OCI-LY1 (cell line): ENCODE measurements around the gene SENP1.

Experiments
- H2AFZ ChIP-seq: fragments of 200-600 bp; sonication (generic), shearing (Covaris generic); 2 replicates; pipeline ENCODE4 v1.6.0; 2014; ENCODE audit warnings: antibody characterized with exemption, mild to moderate bottlenecking, low read length
- H3F3A ChIP-seq: fragments of 200-600 bp; sonication (generic), shearing (Covaris generic); 2 replicates; pipeline ENCODE4 v1.6.0; 2014; ENCODE audit warnings: mild to moderate bottlenecking, antibody characterized with exemption, low read length, moderate library complexity; ENCODE audit not compliant: insufficient read depth
- H3K27ac ChIP-seq: fragments of 200-600 bp; sonication (generic); 2 replicates; pipeline ENCODE4 v1.5.1; 2014; ENCODE audit warnings: low read length, mixed run types, mild to moderate bottlenecking, low read depth; ENCODE audit not compliant: poor library complexity, severe bottlenecking
- H3K27me3 ChIP-seq: fragments of 200-600 bp; sonication (generic); 2 replicates; pipeline ENCODE4 v1.6.0; 2014; ENCODE audit warnings: antibody characterized with exemption, mild to moderate bottlenecking, low read length, moderate library complexity; ENCODE audit not compliant: insufficient read depth
- H3K36me3 ChIP-seq: fragments of 200-600 bp; sonication (generic); 2 replicates; pipeline ENCODE4 v1.6.1; 2014; ENCODE audit warnings: mild to moderate bottlenecking, antibody characterized with exemption, low read length, moderate library complexity, mixed read lengths; ENCODE audit not compliant: insufficient read depth
- H3K4me1 ChIP-seq: fragments of 200-600 bp; sonication (generic); 2 replicates; pipeline ENCODE4 v1.5.1; 2014; ENCODE audit warnings: mild to moderate bottlenecking, low read length, moderate library complexity; ENCODE audit not compliant: insufficient read depth, severe bottlenecking
- H3K4me2 ChIP-seq: fragments of 200-600 bp; sonication (generic), shearing (Covaris generic); 2 replicates; pipeline ENCODE4 v1.6.1; 2014; ENCODE audit warnings: low read length
- H3K4me3 ChIP-seq: fragments of 200-600 bp; sonication (generic); 2 replicates; pipeline ENCODE4 v1.5.1; 2014; ENCODE audit warnings: low read length, low read depth, mild to moderate bottlenecking, mixed read lengths; ENCODE audit not compliant: poor library complexity, severe bottlenecking
- H3K79me2 ChIP-seq: fragments of 200-600 bp; shearing (Covaris generic); 2 replicates; pipeline ENCODE4 v1.6.1; 2016; ENCODE audit warnings: mixed run types, low read length, mixed read lengths; ENCODE audit not compliant: insufficient read depth
- H3K9ac ChIP-seq: fragments of 200-600 bp; sonication (generic), shearing (Covaris generic); 2 replicates; pipeline ENCODE4 v1.6.1; 2014; ENCODE audit warnings: mild to moderate bottlenecking, low read length, mixed read lengths
- H3K9me2 ChIP-seq: fragments of 200-600 bp; sonication (generic), shearing (Covaris generic); 2 replicates; pipeline ENCODE4 v1.6.1; 2014; ENCODE audit warnings: low read depth, mild to moderate bottlenecking, low read length, mixed read lengths
- H3K9me3 ChIP-seq: fragments of 200-600 bp; shearing (Covaris generic); 2 replicates; pipeline ENCODE4 v1.6.1; 2014; ENCODE audit warnings: low read length, mixed read lengths
- H4K20me1 ChIP-seq: fragments of 200-600 bp; sonication (generic), shearing (Covaris generic); 2 replicates; pipeline ENCODE4 v1.6.0; 2016; ENCODE audit warnings: mild to moderate bottlenecking, low read length; ENCODE audit not compliant: insufficient read depth
- EZH2 ChIP-seq: fragments of 200-600 bp; sonication (generic), shearing (Covaris generic); IDR thresholded peaks from 2 replicates; pipeline ENCODE4 v1.8.0; 2017; ENCODE audit warnings: borderline replicate concordance, mixed run types, mild to moderate bottlenecking, antibody characterized with exemption, low read length, moderate library complexity, mixed read lengths
- TF ChIP-seq, protein P1 (sequence below): fragments of 200-600 bp; sonication (generic), shearing (Covaris generic); IDR thresholded peaks from 2 replicates; pipeline ENCODE4 v1.5.1; 2017; ENCODE audit warnings: mild to moderate bottlenecking, antibody characterized with exemption, low read length, moderate library complexity, mixed read lengths

The SENP1 gene

GRCh38 chr12:48078901-48079300 is 27.0 kb downstream of the SENP1 start:
- H3K9ac ChIP-seq: no peak overlapping the region
- no peak overlapping the region for H3K4me3 ChIP-seq
- TF ChIP-seq EZH2: no peak
- TF ChIP-seq, protein P1, sequence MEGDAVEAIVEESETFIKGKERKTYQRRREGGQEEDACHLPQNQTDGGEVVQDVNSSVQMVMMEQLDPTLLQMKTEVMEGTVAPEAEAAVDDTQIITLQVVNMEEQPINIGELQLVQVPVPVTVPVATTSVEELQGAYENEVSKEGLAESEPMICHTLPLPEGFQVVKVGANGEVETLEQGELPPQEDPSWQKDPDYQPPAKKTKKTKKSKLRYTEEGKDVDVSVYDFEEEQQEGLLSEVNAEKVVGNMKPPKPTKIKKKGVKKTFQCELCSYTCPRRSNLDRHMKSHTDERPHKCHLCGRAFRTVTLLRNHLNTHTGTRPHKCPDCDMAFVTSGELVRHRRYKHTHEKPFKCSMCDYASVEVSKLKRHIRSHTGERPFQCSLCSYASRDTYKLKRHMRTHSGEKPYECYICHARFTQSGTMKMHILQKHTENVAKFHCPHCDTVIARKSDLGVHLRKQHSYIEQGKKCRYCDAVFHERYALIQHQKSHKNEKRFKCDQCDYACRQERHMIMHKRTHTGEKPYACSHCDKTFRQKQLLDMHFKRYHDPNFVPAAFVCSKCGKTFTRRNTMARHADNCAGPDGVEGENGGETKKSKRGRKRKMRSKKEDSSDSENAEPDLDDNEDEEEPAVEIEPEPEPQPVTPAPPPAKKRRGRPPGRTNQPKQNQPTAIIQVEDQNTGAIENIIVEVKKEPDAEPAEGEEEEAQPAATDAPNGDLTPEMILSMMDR: no peak
- H3K4me2 ChIP-seq: no peak overlapping the region
- no peaks in the 10 kb centered on the region for H3K79me2 ChIP-seq
- H2AFZ ChIP-seq: no peak overlapping the region
- no peaks in the 10 kb centered on the region for H3F3A ChIP-seq
- no peaks in the 10 kb centered on the region for H3K9me2 ChIP-seq
- no peak overlapping the region for H3K27ac ChIP-seq
- H3K27me3 ChIP-seq: no peaks in the 10 kb centered on the region
- no peaks in the 10 kb centered on the region for H3K4me1 ChIP-seq
- H3K9me3 ChIP-seq: peaks cover 5% of the 10 kb centered on the region
- no peaks in the 10 kb centered on the region for H4K20me1 ChIP-seq
- peaks cover 74% of the 10 kb centered on the region for H3K36me3 ChIP-seq

DNA sequence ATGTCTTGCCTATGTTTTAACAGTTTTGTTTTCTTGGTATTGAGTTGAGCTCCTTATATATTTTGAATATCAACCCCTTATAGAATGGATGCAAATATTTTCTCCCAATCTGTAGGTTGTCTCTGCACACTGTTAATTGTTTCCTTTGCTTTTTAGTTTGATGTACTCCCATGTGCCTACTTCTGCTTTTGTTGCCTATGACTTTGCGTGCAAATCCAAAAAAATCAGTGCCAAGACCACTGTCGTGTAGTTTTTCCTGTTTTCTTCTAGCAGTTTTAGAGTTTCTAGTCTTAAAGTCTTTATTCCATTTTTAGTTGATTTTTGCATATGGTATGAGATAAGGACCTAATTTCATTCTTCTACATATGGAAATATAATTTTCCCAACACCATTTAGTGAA is 28.8 kb downstream of the SENP1 start:
- Histone ChIP-seq H3K9me2 (no peaks in the 10 kb centered on the region), H3K27me3 (no peaks in the 10 kb centered on the region), H3K4me3 (no peak overlapping the region), H4K20me1 (no peaks in the 10 kb centered on the region), H3K9me3 (peaks cover 5% of the 10 kb centered on the region), H3K27ac (no peak overlapping the region), H3F3A (no peaks in the 10 kb centered on the region), H3K4me1 (no peaks in the 10 kb centered on the region), H3K9ac (no peak overlapping the region), H2AFZ (no peak overlapping the region), H3K4me2 (no peak overlapping the region), H3K36me3 (peaks cover 75% of the 10 kb centered on the region), H3K79me2 (no peaks in the 10 kb centered on the region)
- TF ChIP-seq, protein P1: no peak
- no peak for TF ChIP-seq EZH2

DNA sequence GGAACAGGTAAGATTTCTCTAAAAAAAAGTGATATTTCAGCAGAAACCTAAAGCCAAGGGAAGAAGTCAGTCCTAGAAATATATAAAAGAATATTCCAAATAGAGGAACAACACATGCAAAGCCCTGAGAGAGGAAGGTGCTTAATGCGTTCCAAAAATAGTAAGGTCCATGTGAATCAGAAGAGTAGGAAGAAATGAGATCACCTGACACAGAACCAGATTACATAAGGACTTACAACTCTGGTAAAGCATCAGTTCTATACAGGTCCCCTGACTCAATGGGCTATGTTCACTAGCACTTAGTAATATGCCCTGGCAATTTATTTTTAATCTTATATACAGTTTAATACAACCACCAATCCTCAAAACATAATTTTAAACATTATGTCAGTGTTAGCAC is 30.0 kb downstream of the SENP1 start:
- TF ChIP-seq, protein P1: no peak
- no peak for TF ChIP-seq EZH2
- Histone ChIP-seq H3K27ac (no peak overlapping the region), H3K27me3 (no peaks in the 10 kb centered on the region), H3K9me3 (peaks cover 5% of the 10 kb centered on the region), H4K20me1 (no peaks in the 10 kb centered on the region), H2AFZ (no peak overlapping the region), H3K36me3 (peaks cover 83% of the 10 kb centered on the region), H3F3A (no peaks in the 10 kb centered on the region), H3K9ac (no peak overlapping the region), H3K9me2 (no peaks in the 10 kb centered on the region), H3K79me2 (no peaks in the 10 kb centered on the region), H3K4me2 (no peak overlapping the region), H3K4me1 (no peaks in the 10 kb centered on the region), H3K4me3 (no peak overlapping the region)
